CD4-positive, CD25-positive, alpha-beta regulatory T cell (primary cell): Measurements from ENCODE around the gene GUCY2C. TPM values are rescaled to one million over a fixed set of nuclear protein-coding genes. Genes with fewer than 3 reads are reported as not detected.

Experiments used
- ATAC-seq, 2 donors: fragments of 150-1000 bp; cut with Tn5 transposase; one replicate each; pipeline ENCODE4 v1.10.0; 2021; ENCODE audit warnings: low read depth in 2 of 2, moderate number of reproducible peaks in 2 of 2, moderate library complexity in 1 of 2
- DNase-seq, 3 donors: peaks; one replicate each; pipeline versions ENCODE4 v3.0.0 to v3.0.0-alpha.2; 2012 to 2022; ENCODE audit warnings: mixed read lengths in 1 of 3
- H3K27ac ChIP-seq: one replicate; pipeline ENCODE4 v1.7.0; 2013; ENCODE audit warnings: mild to moderate bottlenecking, low read length; ENCODE audit not compliant: insufficient read depth, poor library complexity, severe bottlenecking
- H3K27me3 ChIP-seq: one replicate; pipeline ENCODE4 v1.7.0; 2013; ENCODE audit warnings: low read length; ENCODE audit not compliant: control insufficient read depth, insufficient read depth
- H3K36me3 ChIP-seq: one replicate; pipeline ENCODE4 v1.7.0; 2013; ENCODE audit warnings: mild to moderate bottlenecking, low read length, moderate library complexity; ENCODE audit not compliant: control insufficient read depth, insufficient read depth
- H3K4me1 ChIP-seq: 2 replicates; pipeline ENCODE4 v1.7.0; 2013; ENCODE audit warnings: mild to moderate bottlenecking, low read length; ENCODE audit not compliant: insufficient read depth, control insufficient read depth, poor library complexity, severe bottlenecking
- H3K4me3 ChIP-seq: one replicate; pipeline ENCODE4 v1.7.0; 2013; ENCODE audit warnings: low read depth, mild to moderate bottlenecking, low read length, moderate library complexity
- H3K9me3 ChIP-seq, 2 experiments: 1 replicate in 1 of 2; 2 replicates in 1 of 2; pipeline ENCODE4 v1.7.0; 2013; ENCODE audit warnings: low read length in 2 of 2, mild to moderate bottlenecking in 1 of 2, moderate library complexity in 1 of 2; ENCODE audit not compliant: control insufficient read depth in 2 of 2
- H3K27ac Mint-ChIP-seq, 3 donors: one replicate each; pipeline ENCODE4 v1.8.0; 2020 to 2022; ENCODE audit warnings: mild to moderate bottlenecking in 3 of 3, mixed read lengths in 3 of 3, moderate library complexity in 2 of 3
- H3K27me3 Mint-ChIP-seq: one replicate; pipeline ENCODE4 v1.8.0; 2022; ENCODE audit warnings: mild to moderate bottlenecking, mixed read lengths
- H3K36me3 Mint-ChIP-seq: one replicate; pipeline ENCODE4 v1.8.0; 2020; ENCODE audit warnings: mixed read lengths
- H3K4me1 Mint-ChIP-seq, 4 donors: one replicate each; pipeline ENCODE4 v1.8.0; 2020 to 2022; ENCODE audit warnings: mixed read lengths in 4 of 4, mild to moderate bottlenecking in 1 of 4
- H3K4me3 Mint-ChIP-seq, 4 donors: one replicate each; pipeline ENCODE4 v1.8.0; 2020 to 2022; ENCODE audit warnings: mild to moderate bottlenecking in 4 of 4, mixed read lengths in 4 of 4, moderate library complexity in 3 of 4
- H3K9me3 Mint-ChIP-seq, 7 donors: one replicate each; pipeline ENCODE4 v1.8.0; 2020 to 2022; ENCODE audit warnings: mixed read lengths in 7 of 7, mild to moderate bottlenecking in 3 of 7, moderate library complexity in 2 of 7
- polyA plus RNA-seq, 4 donors: library from polyadenylated mRNA; unstranded; fragments of 300-500 nt; fragmentation: Illumina TruSeq; gene quantifications; one replicate each; pipeline ENCODE4 v1.2.3, GENCODE V29; 2021
- total RNA-seq: library from RNA; stranded (reverse); gene quantifications from one replicate; pipeline ENCODE4 v1.2.3, GENCODE V29; 2022

GUCY2C gene
- total and polyA plus RNA-seq, 5 donors from 2014 or later, result not detected

GRCh38 chr12:14716848-14717444, 20.5 kb upstream of the GUCY2C start:
- Mint-ChIP-seq H3K27ac (no peak overlapping the region), H3K36me3 (no peaks in the 10 kb centered on the region), H3K4me1 (peaks cover 0 to 2% (median 0%) of the 10 kb centered on the region in 4 donors), H3K9me3 (no peaks in the 10 kb centered on the region), H3K4me3 (no peak overlapping the region), H3K27me3 (peaks cover 11% of the 10 kb centered on the region)
- Histone ChIP-seq H3K4me3 (no peak overlapping the region), H3K27ac (no peak overlapping the region), H3K4me1 (no peaks in the 10 kb centered on the region), H3K36me3 (no peaks in the 10 kb centered on the region), H3K9me3 (no peaks in the 10 kb centered on the region), H3K27me3 (peaks cover 12% of the 10 kb centered on the region)
- ATAC-seq (peak in 1 of 2 donors; percentile 65), DNase-seq (peak; percentile 24 to 71 (median 51))

GRCh38 chr12:14714437-14714836, 18.0 kb upstream of the GUCY2C start:
- Histone ChIP-seq H3K36me3 (no peaks in the 10 kb centered on the region), H3K4me1 (no peaks in the 10 kb centered on the region), H3K27ac (no peak overlapping the region), H3K4me3 (no peak overlapping the region), H3K9me3 (no peaks in the 10 kb centered on the region), H3K27me3 (peaks cover 10% of the 10 kb centered on the region)
- DNase-seq (no peak), ATAC-seq (no peak)
- no peaks in the 10 kb centered on the region for H3K36me3 Mint-ChIP-seq
- no peaks in the 10 kb centered on the region for H3K9me3 Mint-ChIP-seq
- H3K27me3 Mint-ChIP-seq, result peaks cover 19% of the 10 kb centered on the region
- H3K4me1 Mint-ChIP-seq, result peaks cover 0 to 5% (median 0%) of the 10 kb centered on the region in 4 donors
- H3K27ac Mint-ChIP-seq, result no peak overlapping the region
- H3K4me3 Mint-ChIP-seq, result no peak overlapping the region

- Mint-ChIP-seq H3K36me3 (no peaks in the 10 kb centered on the region), H3K4me1 (peaks cover 0 to 3% (median 0%) of the 10 kb centered on the region in 4 donors), H3K4me3 (no peak overlapping the region), H3K9me3 (peaks cover 0 to 7% (median 0%) of the 10 kb centered on the region in 7 donors), H3K27ac (no peak overlapping the region), H3K27me3 (peaks cover 33% of the 10 kb centered on the region)
- Histone ChIP-seq H3K4me1 (no peaks in the 10 kb centered on the region), H3K4me3 (no peak overlapping the region), H3K9me3 (no peaks in the 10 kb centered on the region), H3K27ac (no peak overlapping the region), H3K27me3 (peaks cover 3% of the 10 kb centered on the region), H3K36me3 (no peaks in the 10 kb centered on the region)
- no peak for ATAC-seq
- DNase-seq, result peak in 1 of 3 donors; percentile 14
These were observed 14.4 kb upstream of the GUCY2C start for GRCh38 chr12:14710632-14711320.

DNA sequence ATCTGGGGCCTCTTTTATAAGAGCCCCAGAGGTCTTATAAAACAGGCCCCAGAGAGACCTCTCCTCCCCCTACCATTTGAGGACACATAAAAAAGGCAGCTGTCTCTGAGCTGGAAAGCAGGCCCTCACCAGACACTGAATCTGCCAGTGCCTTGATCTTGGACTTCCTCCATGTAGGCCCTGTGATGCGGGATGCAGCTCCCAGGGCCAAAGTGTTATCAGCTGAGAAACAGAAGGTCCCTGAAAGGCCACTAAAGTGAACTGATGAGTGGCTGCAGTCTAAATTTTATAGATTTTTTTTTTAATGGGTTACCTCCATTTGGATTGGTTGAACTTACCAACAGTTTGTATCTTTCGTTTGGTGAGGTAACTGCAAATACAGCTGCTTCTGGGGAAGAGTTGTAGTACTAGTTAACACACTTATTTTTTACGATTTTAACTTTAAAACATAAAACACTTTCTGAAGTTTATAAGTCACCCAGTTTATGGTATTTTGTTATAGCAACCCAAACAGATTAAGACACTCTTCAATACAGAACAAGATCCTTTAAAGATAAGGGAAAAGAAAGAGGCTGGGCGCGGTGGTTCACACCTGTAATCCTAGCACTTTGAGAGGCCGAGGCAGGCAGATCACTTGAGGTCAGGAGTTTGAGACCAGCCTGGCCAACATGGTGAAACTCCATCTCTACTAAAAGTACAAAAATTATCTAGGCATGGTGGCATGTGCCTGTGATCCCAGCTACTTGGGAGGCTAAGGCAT, 5.6 kb upstream of the GUCY2C start:
- Histone ChIP-seq H3K36me3 (no peaks in the 10 kb centered on the region), H3K9me3 (no peaks in the 10 kb centered on the region), H3K27ac (no peak overlapping the region), H3K4me3 (no peak overlapping the region), H3K27me3 (peaks cover 3% of the 10 kb centered on the region), H3K4me1 (no peaks in the 10 kb centered on the region)
- Mint-ChIP-seq H3K27me3 (no peaks in the 10 kb centered on the region), H3K4me3 (no peak overlapping the region), H3K27ac (no peak overlapping the region), H3K9me3 (peaks cover 0 to 3% (median 0%) of the 10 kb centered on the region in 7 donors), H3K36me3 (no peaks in the 10 kb centered on the region), H3K4me1 (no peaks in the 10 kb centered on the region)
- ATAC-seq (no peak), DNase-seq (no peak)

DNA sequence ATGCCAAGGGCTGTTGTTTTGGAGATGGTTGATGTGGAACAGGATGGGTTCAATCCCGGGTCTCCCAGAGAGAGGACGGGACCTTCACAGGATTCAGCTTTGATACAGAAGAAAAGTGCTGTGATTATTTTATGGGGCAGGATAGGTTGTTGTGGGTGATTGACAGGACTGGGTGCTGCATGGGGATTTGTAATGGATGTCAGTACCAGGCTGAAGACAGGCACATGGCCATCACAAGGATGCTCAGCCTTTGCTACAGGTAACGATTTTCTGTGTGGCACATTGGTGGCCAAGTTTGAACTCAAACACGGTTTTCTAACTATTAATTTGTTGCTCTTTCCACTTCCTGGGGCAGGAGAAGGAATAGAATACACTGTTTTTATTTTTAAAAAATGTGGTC, 4.5 kb upstream of the GUCY2C start:
- no peaks in the 10 kb centered on the region for H3K36me3 Mint-ChIP-seq
- ATAC-seq, result no peak
- H3K27me3 ChIP-seq, result peaks cover 3% of the 10 kb centered on the region

DNA sequence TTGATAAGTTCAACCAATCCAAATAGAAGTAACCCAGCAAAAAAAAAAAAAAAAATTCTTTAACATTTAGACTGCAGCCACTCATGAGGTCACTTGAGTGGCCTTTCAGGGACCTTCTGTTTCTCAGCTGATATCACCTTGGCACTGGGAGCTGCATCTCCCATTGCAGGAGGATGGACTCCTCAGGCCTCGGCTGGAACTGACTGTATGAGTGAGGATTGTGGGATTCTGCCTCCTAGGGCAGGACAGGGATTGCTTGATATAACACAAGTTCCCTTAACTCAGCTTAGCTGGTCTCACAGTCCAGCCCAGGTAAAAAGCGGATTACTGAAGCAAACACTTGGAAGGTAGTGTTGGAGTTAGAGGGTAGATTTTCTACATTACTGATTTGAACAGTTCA, 3.5 kb upstream of the GUCY2C start:
- Mint-ChIP-seq H3K27ac (no peak overlapping the region), H3K9me3 (no peaks in the 10 kb centered on the region), H3K36me3 (no peaks in the 10 kb centered on the region), H3K4me3 (no peak overlapping the region), H3K27me3 (no peaks in the 10 kb centered on the region), H3K4me1 (no peaks in the 10 kb centered on the region)
- Histone ChIP-seq H3K4me1 (no peaks in the 10 kb centered on the region), H3K27me3 (peaks cover 3% of the 10 kb centered on the region), H3K4me3 (no peak overlapping the region), H3K27ac (no peak overlapping the region), H3K9me3 (no peaks in the 10 kb centered on the region), H3K36me3 (no peaks in the 10 kb centered on the region)
- ATAC-seq (no peak), DNase-seq (no peak)

More for the DNA sequence above, 4.5 kb upstream of the GUCY2C start:
- no peaks in the 10 kb centered on the region for H3K9me3 ChIP-seq
- no peak for DNase-seq
- no peak overlapping the region for H3K4me3 ChIP-seq
- no peaks in the 10 kb centered on the region for H3K4me1 ChIP-seq
- no peaks in the 10 kb centered on the region for H3K36me3 ChIP-seq
- Mint-ChIP-seq H3K27ac (peak overlapping the region in 2 of 3 donors; percentile 31 to 89), H3K4me3 (no peak overlapping the region), H3K4me1 (no peaks in the 10 kb centered on the region), H3K27me3 (no peaks in the 10 kb centered on the region), H3K9me3 (peaks cover 0 to 2% (median 0%) of the 10 kb centered on the region in 7 donors)
- no peak overlapping the region for H3K27ac ChIP-seq

DNA sequence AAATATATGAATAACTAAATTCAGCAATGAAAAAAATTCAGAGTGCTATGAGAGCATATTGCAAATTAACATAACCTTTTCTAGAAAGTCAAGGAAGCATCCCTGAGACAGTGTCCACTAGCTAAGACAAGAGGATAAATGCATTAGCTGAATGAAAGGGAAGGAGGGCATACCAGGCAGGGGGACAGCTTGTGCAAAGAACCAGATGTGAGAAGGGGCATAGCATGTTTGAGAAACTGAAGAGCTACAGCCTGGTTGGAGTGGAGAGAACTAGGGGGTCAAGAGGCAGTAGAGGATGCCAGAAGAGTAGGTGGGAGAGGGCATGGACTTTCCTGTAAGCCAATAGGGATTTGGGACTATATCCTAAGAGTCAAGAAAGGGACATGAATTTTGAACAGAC, 2.2 kb upstream of the GUCY2C start:
- peaks cover 3% of the 10 kb centered on the region for H3K27me3 ChIP-seq
- ATAC-seq (no peak), DNase-seq (no peak)
- H3K9me3 ChIP-seq, result no peaks in the 10 kb centered on the region
- Mint-ChIP-seq H3K27ac (no peak overlapping the region), H3K36me3 (no peaks in the 10 kb centered on the region), H3K4me1 (no peaks in the 10 kb centered on the region), H3K9me3 (no peaks in the 10 kb centered on the region), H3K27me3 (no peaks in the 10 kb centered on the region), H3K4me3 (no peak overlapping the region)
- no peaks in the 10 kb centered on the region for H3K36me3 ChIP-seq
- H3K4me3 ChIP-seq, result no peak overlapping the region
- H3K27ac ChIP-seq, result no peak overlapping the region
- no peaks in the 10 kb centered on the region for H3K4me1 ChIP-seq
